Measurements from ENCODE around the gene GALNT9. TPM values are rescaled to one million over a fixed set of nuclear protein-coding genes. Genes with fewer than 3 reads are reported as not detected.
A peak's percentile ranks its signal among the peaks of the same experiment; 100 is the strongest.

Gene GALNT9
- polyA plus RNA-seq, 1 donor from 2014 or later = 13.5 TPM

GRCh38 chr12:132194556-132194955, 134.8 kb downstream of the GALNT9 start:
- Histone ChIP-seq H3K79me2 (replicated peaks; ENCODE audit: insufficient read depth, low read length) (no peaks in the 10 kb centered on the region), H3F3A (ENCODE audit: insufficient read depth, low read length, poor library complexity, severe bottlenecking) (no peaks in the 10 kb centered on the region), H3K9me2 (ENCODE audit: insufficient read depth, low read length) (no peaks in the 10 kb centered on the region), H3K27ac (ENCODE audit: low read length) (no peak overlapping the region), H2AFZ (ENCODE audit: low read depth, low read length) (no peak overlapping the region), H4K20me1 (ENCODE audit: insufficient read depth) (no peaks in the 10 kb centered on the region), H3K4me2 (ENCODE audit: low read length) (no peak overlapping the region), H3K27me3 (ENCODE audit: insufficient read depth, low read depth, low read length) (peaks cover 8% of the 10 kb centered on the region), H3K9ac (ENCODE audit: low read length) (no peak overlapping the region), H3K4me3 (ENCODE audit: low read length) (no peak overlapping the region), H3K36me3 (ENCODE audit: insufficient read depth, low read length) (no peaks in the 10 kb centered on the region), H3K9me3 (ENCODE audit: low read length) (peaks cover 3% of the 10 kb centered on the region)
- TF ChIP-seq REST (IDR thresholded peaks at IDR 0.05; ENCODE audit: borderline replicate concordance) = no peak
- TF ChIP-seq CTCF (IDR thresholded peaks at IDR 0.05; ENCODE audit: poor library complexity, severe bottlenecking) = no peak
- TF ChIP-seq POLR2AphosphoS5 (IDR thresholded peaks at IDR 0.05) = no peak
- no peak for TF ChIP-seq EZH2 (IDR thresholded peaks at IDR 0.05; ENCODE audit: borderline replicate concordance, insufficient read depth, low read length, poor library complexity, severe bottlenecking)
- no peak for TF ChIP-seq EP300 (conservative IDR thresholded peaks at IDR 0.05; ENCODE audit: poor library complexity, severe bottlenecking)
- no peak for TF ChIP-seq RAD21 (conservative IDR thresholded peaks at IDR 0.05)
- TF ChIP-seq SMC3 (conservative IDR thresholded peaks at IDR 0.05; ENCODE audit: poor library complexity) = no peak
- no peak for TF ChIP-seq TAF1 (IDR thresholded peaks at IDR 0.05; ENCODE audit: low read depth)
- no peak for TF ChIP-seq MXI1 (conservative IDR thresholded peaks at IDR 0.05; ENCODE audit: poor library complexity, severe bottlenecking)

GRCh38 chr12:132194056-132194455, 135.3 kb downstream of the GALNT9 start:
- H3K4me3 ChIP-seq (ENCODE audit: low read length) = no peak overlapping the region
- H3K9ac ChIP-seq (ENCODE audit: low read length) = no peak overlapping the region
- no peaks in the 10 kb centered on the region for H3K36me3 ChIP-seq (ENCODE audit: insufficient read depth, low read length)
- no peaks in the 10 kb centered on the region for H3F3A ChIP-seq (ENCODE audit: insufficient read depth, low read length, poor library complexity, severe bottlenecking)
- no peaks in the 10 kb centered on the region for H4K20me1 ChIP-seq (ENCODE audit: insufficient read depth)
- no peaks in the 10 kb centered on the region for H3K79me2 ChIP-seq (replicated peaks; ENCODE audit: insufficient read depth, low read length)
- H3K4me2 ChIP-seq (ENCODE audit: low read length) = no peak overlapping the region
- H3K27ac ChIP-seq (ENCODE audit: low read length) = no peak overlapping the region
- H3K9me2 ChIP-seq (ENCODE audit: insufficient read depth, low read length) = no peaks in the 10 kb centered on the region
- no peak overlapping the region for H2AFZ ChIP-seq (ENCODE audit: low read depth, low read length)
- peaks cover 3% of the 10 kb centered on the region for H3K9me3 ChIP-seq (ENCODE audit: low read length)
- peaks cover 13% of the 10 kb centered on the region for H3K27me3 ChIP-seq (ENCODE audit: insufficient read depth, low read depth, low read length)
- no peak for TF ChIP-seq EZH2 (IDR thresholded peaks at IDR 0.05; ENCODE audit: borderline replicate concordance, insufficient read depth, low read length, poor library complexity, severe bottlenecking)
- TF ChIP-seq CTCF (IDR thresholded peaks at IDR 0.05; ENCODE audit: poor library complexity, severe bottlenecking) = peak; percentile 19
- TF ChIP-seq MXI1 (conservative IDR thresholded peaks at IDR 0.05; ENCODE audit: poor library complexity, severe bottlenecking) = no peak
- no peak for TF ChIP-seq EP300 (conservative IDR thresholded peaks at IDR 0.05; ENCODE audit: poor library complexity, severe bottlenecking)
